HUES64 (cell line): Measurements from ENCODE around the gene VEZT. TPM values are rescaled to one million over a fixed set of nuclear protein-coding genes. Genes with fewer than 3 reads are reported as not detected.
A peak's percentile ranks its signal among the peaks of the same experiment; 100 is the strongest.

ENCODE experiments used
- H3K27ac ChIP-seq: 2 replicates; pipeline ENCODE4 v1.7.0; 2013; ENCODE audit warnings: low read depth, low read length, inconsistent platforms
- H3K27me3 ChIP-seq: 2 replicates; pipeline ENCODE4 v1.6.1; 2013; ENCODE audit warnings: mild to moderate bottlenecking, low read length; ENCODE audit not compliant: insufficient read depth
- H3K36me3 ChIP-seq: 2 replicates; pipeline ENCODE4 v1.6.1; 2013; ENCODE audit warnings: mild to moderate bottlenecking, low read length; ENCODE audit not compliant: insufficient read depth
- H3K4me1 ChIP-seq: 2 replicates; pipeline ENCODE4 v1.6.1; 2013; ENCODE audit warnings: mild to moderate bottlenecking, low read length, moderate library complexity; ENCODE audit not compliant: insufficient read depth
- H3K4me3 ChIP-seq: 2 replicates; pipeline ENCODE4 v1.5.1; 2013; ENCODE audit warnings: mild to moderate bottlenecking, low read length, moderate library complexity
- H3K9ac ChIP-seq: 2 replicates; pipeline ENCODE4 v1.6.1; 2013; ENCODE audit warnings: mild to moderate bottlenecking, low read depth, low read length
- H3K9me3 ChIP-seq: 2 replicates; pipeline ENCODE4 v1.6.1; 2013; ENCODE audit warnings: low read depth, low read length; ENCODE audit not compliant: insufficient read depth
- WGBS: fragments of 150-250, 120-280 bp; methylation state at CpG from one replicate; pipeline ENCODE4 v1.1.7; 2013; ENCODE audit warnings: missing lambda C conversion rate; 5-methylcytosine and 5-hydroxymethylcytosine counted together
- polyA plus RNA-seq, 2 experiments: library from polyadenylated mRNA; stranded (reverse); fragments of 50-300 nt; gene quantifications; one replicate each; pipeline ENCODE4 v1.2.3, GENCODE V29; 2013

The VEZT gene, protein sequence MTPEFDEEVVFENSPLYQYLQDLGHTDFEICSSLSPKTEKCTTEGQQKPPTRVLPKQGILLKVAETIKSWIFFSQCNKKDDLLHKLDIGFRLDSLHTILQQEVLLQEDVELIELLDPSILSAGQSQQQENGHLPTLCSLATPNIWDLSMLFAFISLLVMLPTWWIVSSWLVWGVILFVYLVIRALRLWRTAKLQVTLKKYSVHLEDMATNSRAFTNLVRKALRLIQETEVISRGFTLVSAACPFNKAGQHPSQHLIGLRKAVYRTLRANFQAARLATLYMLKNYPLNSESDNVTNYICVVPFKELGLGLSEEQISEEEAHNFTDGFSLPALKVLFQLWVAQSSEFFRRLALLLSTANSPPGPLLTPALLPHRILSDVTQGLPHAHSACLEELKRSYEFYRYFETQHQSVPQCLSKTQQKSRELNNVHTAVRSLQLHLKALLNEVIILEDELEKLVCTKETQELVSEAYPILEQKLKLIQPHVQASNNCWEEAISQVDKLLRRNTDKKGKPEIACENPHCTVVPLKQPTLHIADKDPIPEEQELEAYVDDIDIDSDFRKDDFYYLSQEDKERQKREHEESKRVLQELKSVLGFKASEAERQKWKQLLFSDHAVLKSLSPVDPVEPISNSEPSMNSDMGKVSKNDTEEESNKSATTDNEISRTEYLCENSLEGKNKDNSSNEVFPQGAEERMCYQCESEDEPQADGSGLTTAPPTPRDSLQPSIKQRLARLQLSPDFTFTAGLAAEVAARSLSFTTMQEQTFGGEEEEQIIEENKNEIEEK
- polyA plus RNA-seq (2013, experiment 1 of 2), result 43.0 TPM
- polyA plus RNA-seq (2013, experiment 2 of 2), result 43.9 TPM

DNA sequence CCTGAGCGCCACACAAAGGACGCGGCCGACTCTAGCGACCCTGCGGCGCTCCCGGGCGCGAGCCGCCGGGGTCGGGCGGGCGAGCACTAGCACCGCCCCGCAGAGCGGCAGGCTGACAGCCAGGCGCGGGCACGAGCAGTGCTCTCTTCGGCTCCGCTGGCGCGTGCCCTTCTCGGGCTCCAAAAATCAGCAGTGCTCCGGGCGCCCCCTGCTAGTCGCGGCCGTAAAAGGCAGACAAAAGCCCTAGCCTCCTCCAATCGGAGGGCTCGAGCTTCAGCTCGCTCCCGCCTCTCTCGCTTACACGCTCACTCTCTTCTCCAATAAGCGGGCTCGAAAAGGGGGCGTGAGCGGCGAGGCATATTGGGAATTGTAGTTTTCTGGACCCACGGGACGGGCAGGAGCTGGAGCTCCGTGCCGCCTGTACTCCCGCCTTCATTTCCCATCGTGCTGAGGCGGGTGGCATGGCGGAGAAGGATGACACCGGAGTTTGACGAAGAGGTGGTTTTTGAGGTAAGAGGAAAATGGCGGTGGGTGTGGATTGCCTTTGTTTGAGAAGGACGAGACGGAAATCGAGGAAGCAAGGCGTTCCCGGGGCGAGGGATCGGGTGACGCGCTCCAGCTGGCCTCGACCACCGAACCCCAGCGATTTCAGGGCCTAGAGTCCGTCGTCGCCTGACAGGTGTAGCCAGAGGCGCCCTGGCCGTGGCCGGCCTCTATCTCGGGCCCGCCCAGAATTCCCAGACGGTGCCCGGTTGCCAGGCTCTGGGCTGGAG is at the start of gene VEZT, which contains the start of gene FGD6:
TSS of gene VEZT (plus strand) at position 431 of the 773 bp plus-strand sequence. CDS start at position 475, 44 bp downstream.
TSS of gene FGD6 (minus strand) at position 91 of the 773 bp plus-strand sequence. CDS start 227 bp downstream, outside the sequence.
- Histone ChIP-seq H3K27me3 (no peaks in the 10 kb centered on the region), H3K4me1 (peaks cover 24% of the 10 kb centered on the region), H3K9ac (peak within 1 kb of the TSS; percentile 98), H3K9me3 (no peaks in the 10 kb centered on the region), H3K36me3 (no peaks in the 10 kb centered on the region), H3K27ac (peak within 1 kb of the TSS; percentile 98), H3K4me3 (peak within 1 kb of the TSS; percentile 76)
- under 1% methylated on average over 75 of the region's 75 CpGs for WGBS

DNA sequence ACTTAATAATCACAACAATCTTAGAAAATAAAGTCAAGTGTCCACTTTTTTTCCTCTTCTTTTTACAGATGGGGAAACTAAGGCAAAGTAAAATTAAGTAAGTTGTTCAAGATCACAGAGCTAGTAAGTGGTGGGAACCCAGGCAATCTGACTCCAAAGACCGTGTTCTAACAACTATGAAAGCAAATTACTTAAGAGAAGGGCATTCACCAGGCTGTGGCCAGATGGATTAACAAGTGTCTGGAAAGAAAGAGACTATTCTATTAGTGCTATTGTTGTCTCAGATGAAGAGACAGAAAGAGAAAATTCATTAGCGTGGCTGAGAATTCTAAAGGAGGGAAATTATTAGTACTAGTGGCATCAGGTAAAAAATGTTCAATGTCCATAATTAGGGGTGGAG is 48.9 kb upstream of the VEZT start:
- Histone ChIP-seq H3K4me1 (peaks cover 3% of the 10 kb centered on the region), H3K9me3 (no peaks in the 10 kb centered on the region), H3K27ac (no peak overlapping the region), H3K4me3 (no peak overlapping the region), H3K27me3 (no peaks in the 10 kb centered on the region), H3K36me3 (peaks cover 25% of the 10 kb centered on the region), H3K9ac (no peak overlapping the region)
- WGBS, result 89% methylated on average over 2 of the region's 2 CpGs

DNA sequence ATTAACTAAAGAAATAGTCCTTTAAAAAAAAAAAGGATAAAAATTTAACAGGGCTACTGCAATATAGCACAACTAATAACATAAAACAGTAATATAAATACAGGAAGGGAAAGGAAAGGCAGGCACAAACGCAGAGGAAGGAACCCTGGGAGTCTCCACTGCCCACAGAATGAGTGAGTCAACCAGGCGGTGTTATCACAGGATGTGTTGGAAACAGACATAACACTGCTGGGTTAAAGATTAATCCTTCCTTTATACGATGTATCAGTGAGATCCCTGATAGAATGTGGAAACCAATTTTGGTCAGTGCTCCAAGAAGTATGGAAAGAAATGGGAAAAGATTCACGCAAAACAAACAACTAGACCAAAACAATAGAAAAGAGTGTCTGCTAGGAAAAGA is 48.2 kb upstream of the VEZT start:
- no peaks in the 10 kb centered on the region for H3K27me3 ChIP-seq
- H3K36me3 ChIP-seq, result peaks cover 25% of the 10 kb centered on the region
- H3K27ac ChIP-seq, result no peak overlapping the region
- WGBS, result 93% methylated on average over 4 of the region's 4 CpGs
- H3K9ac ChIP-seq, result no peak overlapping the region
- H3K9me3 ChIP-seq, result no peaks in the 10 kb centered on the region
- no peak overlapping the region for H3K4me3 ChIP-seq
- no peaks in the 10 kb centered on the region for H3K4me1 ChIP-seq

DNA sequence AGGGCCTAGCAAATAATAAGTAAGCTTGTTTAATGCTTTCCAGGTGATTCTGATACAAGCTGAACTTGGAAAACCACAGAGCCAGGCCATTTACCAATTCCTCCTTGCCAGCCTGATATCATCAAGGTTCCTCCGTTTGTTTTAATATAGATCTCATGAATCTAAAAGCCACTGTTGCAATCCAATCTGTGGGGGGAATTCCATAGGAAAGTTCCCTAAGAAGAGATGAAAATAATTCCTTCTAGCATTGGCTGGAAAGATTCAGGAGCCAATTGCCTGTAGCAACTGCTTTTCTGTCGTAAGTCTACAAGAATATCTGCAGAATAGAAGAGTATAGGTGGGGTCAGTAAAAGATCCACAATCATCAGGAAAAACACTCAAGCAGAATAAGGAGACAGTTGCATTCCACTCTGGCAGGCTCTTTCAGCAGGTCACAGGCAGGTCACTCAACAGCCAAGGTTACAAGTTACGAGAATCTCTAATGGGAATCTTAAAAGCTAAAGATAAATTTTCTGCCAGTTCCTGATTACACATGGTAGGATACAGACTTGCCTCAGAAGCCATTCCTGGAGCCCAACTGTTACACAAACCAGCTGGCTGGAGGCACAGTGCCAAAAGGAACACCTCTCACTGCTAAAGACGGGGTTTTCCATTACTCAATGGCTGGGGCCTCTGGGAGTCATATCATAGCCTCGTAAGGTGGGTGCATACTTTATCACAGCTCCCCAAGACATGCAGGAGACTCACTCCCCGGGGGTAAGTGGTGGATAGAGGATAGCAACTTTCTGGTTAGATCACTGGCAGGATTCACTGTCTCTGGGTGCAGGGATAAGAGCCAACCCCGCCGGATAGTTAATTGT is 44.0 kb upstream of the VEZT start:
- 0 out of 2 replicates have a peak, but pooled peaks cover 3% of the 10 kb centered on the region for H3K4me1 ChIP-seq
- 80% methylated on average over 8 of the region's 8 CpGs for WGBS
- peaks cover 25% of the 10 kb centered on the region for H3K36me3 ChIP-seq
- H3K4me3 ChIP-seq, result no peak overlapping the region
- no peak overlapping the region for H3K9ac ChIP-seq
- no peaks in the 10 kb centered on the region for H3K27me3 ChIP-seq
- no peaks in the 10 kb centered on the region for H3K9me3 ChIP-seq
- no peak overlapping the region for H3K27ac ChIP-seq

DNA sequence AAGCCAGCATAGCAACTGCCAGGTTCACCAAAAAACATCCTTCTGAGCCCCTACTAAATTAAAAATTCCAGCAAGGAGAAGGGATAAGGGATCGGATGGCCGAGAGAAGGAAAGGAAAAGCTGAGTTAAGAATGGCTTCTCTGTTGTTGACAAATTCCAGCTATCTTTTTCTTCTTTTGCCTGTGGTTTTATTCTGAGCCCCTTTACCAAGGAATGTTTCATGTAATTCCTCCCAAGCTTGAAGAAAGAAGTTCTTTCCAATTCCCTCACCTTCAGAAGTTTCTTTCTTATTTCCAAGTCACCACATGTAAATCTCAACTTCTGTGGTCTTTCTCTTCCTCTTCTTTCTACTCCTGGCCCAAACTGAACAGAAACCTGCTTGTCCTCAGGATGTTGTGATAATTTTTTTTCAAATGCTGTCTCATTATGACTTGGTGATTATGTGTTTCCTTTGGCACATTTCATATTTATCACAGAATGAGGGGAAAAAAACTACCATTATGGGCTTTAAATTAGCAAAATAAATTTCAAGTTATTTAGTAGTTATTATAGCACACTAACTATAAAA is 40.3 kb upstream of the VEZT start:
- H3K27me3 ChIP-seq, result no peaks in the 10 kb centered on the region
- no peak overlapping the region for H3K9ac ChIP-seq
- WGBS, result 94% methylated on average over 2 of the region's 2 CpGs
- peaks cover 4% of the 10 kb centered on the region for H3K36me3 ChIP-seq
- no peaks in the 10 kb centered on the region for H3K9me3 ChIP-seq
- no peak overlapping the region; the same call in 1 of the 2 replicates for H3K27ac ChIP-seq
- 0 out of 2 replicates have a peak, but pooled peaks cover 3% of the 10 kb centered on the region for H3K4me1 ChIP-seq
- no peak overlapping the region for H3K4me3 ChIP-seq

DNA sequence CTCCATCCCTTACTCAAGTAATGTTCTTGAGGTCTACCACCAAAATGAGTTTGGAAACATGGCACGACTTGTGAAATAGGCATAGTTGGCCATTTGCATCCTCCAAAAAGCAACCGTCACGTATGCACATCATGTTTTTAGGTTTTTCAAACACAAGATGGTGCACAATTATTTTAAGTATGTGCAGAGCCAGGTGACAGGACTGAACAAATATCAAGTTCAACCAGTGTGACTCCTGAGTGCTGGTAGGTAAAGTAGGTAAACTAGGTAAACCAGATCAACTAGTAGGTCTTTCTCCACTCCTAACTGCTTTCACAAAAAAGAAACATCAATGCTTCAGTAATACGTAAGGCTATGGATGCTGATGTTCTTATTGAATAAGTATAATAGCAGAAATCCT is 39.5 kb upstream of the VEZT start:
- Histone ChIP-seq H3K4me3 (no peak overlapping the region), H3K36me3 (no peaks in the 10 kb centered on the region), H3K27ac (no peak overlapping the region), H3K27me3 (no peaks in the 10 kb centered on the region), H3K9me3 (no peaks in the 10 kb centered on the region), H3K9ac (no peak overlapping the region), H3K4me1 (0 out of 2 replicates have a peak, but pooled peaks cover 3% of the 10 kb centered on the region)
- WGBS, result 65% methylated on average over 3 of the region's 4 CpGs

DNA sequence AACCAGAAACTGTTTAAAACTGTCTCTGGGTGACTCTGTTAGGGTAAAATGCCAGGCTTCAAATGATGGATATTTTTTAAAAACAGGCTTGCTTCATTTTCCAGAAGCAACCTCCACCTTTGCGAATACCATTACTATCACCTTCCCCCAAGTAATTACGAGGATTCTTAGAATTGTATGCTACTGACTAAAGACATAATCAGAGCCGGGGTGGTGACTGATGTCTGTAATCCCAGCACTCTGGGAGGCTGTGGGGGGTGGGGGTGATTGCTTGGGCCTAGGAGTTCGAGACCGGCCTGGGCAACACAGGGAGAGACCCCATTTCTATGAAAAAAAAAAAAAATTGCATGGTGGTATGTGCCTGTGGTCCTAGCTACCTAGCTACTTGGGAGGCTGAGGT is 38.6 kb upstream of the VEZT start:
- no peaks in the 10 kb centered on the region for H3K9me3 ChIP-seq
- WGBS, result 77% methylated on average over 5 of the region's 5 CpGs
- H3K9ac ChIP-seq, result no peak overlapping the region
- no peaks in the 10 kb centered on the region for H3K36me3 ChIP-seq
- H3K27me3 ChIP-seq, result no peaks in the 10 kb centered on the region
- H3K4me1 ChIP-seq, result 0 out of 2 replicates have a peak, but pooled peaks cover 3% of the 10 kb centered on the region
- H3K27ac ChIP-seq, result no peak overlapping the region
- H3K4me3 ChIP-seq, result no peak overlapping the region

DNA sequence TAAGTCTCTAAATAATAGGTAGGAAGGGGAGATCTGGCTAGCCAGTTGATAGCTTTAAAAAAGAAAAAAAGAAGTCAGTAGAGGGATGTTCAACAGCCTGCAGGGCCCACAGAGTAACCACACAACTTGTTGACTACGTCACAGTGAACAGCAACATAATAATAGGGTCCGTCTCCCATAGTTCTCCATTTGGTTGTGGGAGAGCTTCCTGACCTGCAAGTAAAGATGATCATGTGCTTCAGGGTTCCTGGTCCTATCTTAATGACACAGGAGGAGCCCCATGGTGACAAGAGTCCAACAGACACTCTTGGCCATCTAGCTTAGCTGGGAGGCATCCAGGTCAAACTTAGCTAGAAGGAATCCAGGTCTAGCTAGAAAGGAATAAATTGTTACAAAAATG is 36.5 kb upstream of the VEZT start:
- H3K9me3 ChIP-seq, result no peaks in the 10 kb centered on the region
- no peak overlapping the region for H3K4me3 ChIP-seq
- WGBS, result 98% methylated on average over 2 of the region's 2 CpGs
- H3K27ac ChIP-seq, result no peak overlapping the region
- H3K36me3 ChIP-seq, result no peaks in the 10 kb centered on the region
- no peaks in the 10 kb centered on the region for H3K27me3 ChIP-seq
- H3K9ac ChIP-seq, result no peak overlapping the region
- H3K4me1 ChIP-seq, result 0 out of 2 replicates have a peak, but pooled peaks cover 3% of the 10 kb centered on the region

DNA sequence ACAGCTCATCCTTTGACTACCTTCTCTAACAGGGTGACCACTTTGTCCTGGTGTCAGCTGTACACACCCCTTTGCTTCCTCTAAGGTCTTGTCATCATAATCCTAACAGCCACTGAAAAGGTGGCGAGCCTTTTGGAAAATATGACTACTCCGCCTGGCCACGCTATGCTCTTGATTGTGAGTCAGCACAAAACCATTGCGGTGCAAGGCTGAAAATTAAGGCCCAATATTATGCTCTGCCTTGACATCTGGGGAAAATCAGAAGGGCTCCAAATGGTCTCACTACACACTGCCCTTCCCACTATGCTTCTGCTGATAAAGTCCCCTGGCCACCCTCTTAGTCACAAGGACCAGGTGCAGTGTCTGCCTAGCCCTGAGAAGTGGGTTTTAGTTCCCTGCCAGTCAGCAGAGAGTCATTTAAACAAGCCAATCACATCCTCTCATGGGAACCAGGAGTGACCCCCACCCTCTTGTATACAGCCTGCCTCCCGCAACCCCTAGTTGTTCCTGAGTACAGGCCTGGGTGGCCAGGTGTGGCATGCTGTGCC is 34.7 kb upstream of the VEZT start:
- no peak overlapping the region for H3K4me3 ChIP-seq
- peaks cover 6% of the 10 kb centered on the region for H3K4me1 ChIP-seq
- 78% methylated on average over 5 of the region's 5 CpGs for WGBS
- no peak overlapping the region for H3K27ac ChIP-seq
- no peaks in the 10 kb centered on the region for H3K36me3 ChIP-seq
- no peaks in the 10 kb centered on the region for H3K27me3 ChIP-seq
- no peaks in the 10 kb centered on the region for H3K9me3 ChIP-seq
- H3K9ac ChIP-seq, result no peak overlapping the region

DNA sequence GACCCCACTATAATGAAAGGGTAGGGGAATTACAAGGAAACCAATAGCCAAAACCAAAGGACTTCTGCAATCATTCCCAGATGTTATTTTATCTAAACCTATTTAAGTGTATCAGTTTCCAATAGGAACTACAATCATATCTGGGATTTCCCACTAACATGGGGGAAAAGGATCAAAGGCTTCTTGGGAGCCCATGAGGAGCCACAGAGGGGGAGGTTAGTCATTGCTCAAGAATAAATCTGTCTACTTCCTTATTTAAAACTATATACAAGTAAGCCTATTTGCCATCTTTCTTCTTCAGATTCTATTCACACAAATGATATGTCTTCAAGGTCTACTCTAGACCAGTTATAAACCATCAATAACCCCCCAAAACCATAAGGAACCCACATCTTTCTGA is 33.5 kb upstream of the VEZT start:
- Histone ChIP-seq H3K4me3 (no peak overlapping the region), H3K36me3 (no peaks in the 10 kb centered on the region), H3K27me3 (no peaks in the 10 kb centered on the region)

More for the DNA sequence above, 33.5 kb upstream of the VEZT start:
- no peak overlapping the region for H3K27ac ChIP-seq
- no peak overlapping the region for H3K9ac ChIP-seq
- H3K9me3 ChIP-seq, result no peaks in the 10 kb centered on the region
- peaks cover 18% of the 10 kb centered on the region for H3K4me1 ChIP-seq
